ENCODE measurements around the gene ELANE. TPM values are rescaled to one million over a fixed set of nuclear protein-coding genes. Genes with fewer than 3 reads are reported as not detected.

ELANE gene
- not detected in 2 replicates for total RNA-seq
- long read RNA-seq = 0 reads

- DNase-seq (ENCODE audit: low spot score, unreplicated experiment) = no peak
- no peak for TF ChIP-seq CTCF (IDR thresholded peaks at IDR 0.05; ENCODE audit: unreplicated experiment)
- Mint-ChIP-seq H3K36me3 (ENCODE audit: insufficient read depth) (no peaks in the 10 kb centered on the region), H3K27ac (no peak within 1 kb of the TSS), H3K4me3 (ENCODE audit: low read depth) (no peak within 1 kb of the TSS), H3K4me1 (ENCODE audit: low read depth) (no peaks in the 10 kb centered on the region), H3K27me3 (peaks cover 3% of the 10 kb centered on the region), H3K9me3 (ENCODE audit: low read depth) (no peaks in the 10 kb centered on the region)
Measured at GRCh38 chr19:852136-853013, at the start of gene ELANE. TSS of gene ELANE (plus strand) at chr19:852303. CDS start at chr19:852329, 26 bp downstream.

GRCh38 chr19:802498-803098, 49.5 kb upstream of the ELANE start:
- peak overlapping the region; percentile 40 for H3K4me3 Mint-ChIP-seq (ENCODE audit: low read depth)
- H3K27me3 Mint-ChIP-seq = no peaks in the 10 kb centered on the region
- H3K27ac Mint-ChIP-seq = peak overlapping the region; percentile 94
- peaks cover 22% of the 10 kb centered on the region for H3K36me3 Mint-ChIP-seq (ENCODE audit: insufficient read depth)
- no peak for DNase-seq (ENCODE audit: low spot score, unreplicated experiment)
- TF ChIP-seq CTCF (IDR thresholded peaks at IDR 0.05; ENCODE audit: unreplicated experiment) = no peak
- H3K9me3 Mint-ChIP-seq (ENCODE audit: low read depth) = no peaks in the 10 kb centered on the region
- H3K4me1 Mint-ChIP-seq (ENCODE audit: low read depth) = peaks cover 35% of the 10 kb centered on the region

GRCh38 chr19:803099-803561, 49.0 kb upstream of the ELANE start:
- Mint-ChIP-seq H3K4me3 (ENCODE audit: low read depth) (no peak overlapping the region), H3K36me3 (ENCODE audit: insufficient read depth) (peaks cover 26% of the 10 kb centered on the region), H3K4me1 (ENCODE audit: low read depth) (peaks cover 35% of the 10 kb centered on the region), H3K27ac (peak overlapping the region; percentile 74), H3K9me3 (ENCODE audit: low read depth) (no peaks in the 10 kb centered on the region), H3K27me3 (no peaks in the 10 kb centered on the region)
- TF ChIP-seq CTCF (IDR thresholded peaks at IDR 0.05; ENCODE audit: unreplicated experiment) = no peak
- DNase-seq (ENCODE audit: low spot score, unreplicated experiment) = no peak

GRCh38 chr19:803686-804418, 48.3 kb upstream of the ELANE start:
- peaks cover 26% of the 10 kb centered on the region for H3K36me3 Mint-ChIP-seq (ENCODE audit: insufficient read depth)
- peaks cover 35% of the 10 kb centered on the region for H3K4me1 Mint-ChIP-seq (ENCODE audit: low read depth)
- no peak for TF ChIP-seq CTCF (IDR thresholded peaks at IDR 0.05; ENCODE audit: unreplicated experiment)
- no peaks in the 10 kb centered on the region for H3K9me3 Mint-ChIP-seq (ENCODE audit: low read depth)
- no peak overlapping the region for H3K4me3 Mint-ChIP-seq (ENCODE audit: low read depth)
- peak overlapping the region; percentile 74 for H3K27ac Mint-ChIP-seq
- H3K27me3 Mint-ChIP-seq = no peaks in the 10 kb centered on the region
- no peak for DNase-seq (ENCODE audit: low spot score, unreplicated experiment)

Measured in progenitor cell of endocrine pancreas (in vitro differentiated cells).